H1 (cell line): Measurements from ENCODE around the gene UROD. TPM values are rescaled to one million over a fixed set of nuclear protein-coding genes. Genes with fewer than 3 reads are reported as not detected.

Experiments used
- CTCF ChIA-PET: fragments of 300-600 bp; sonication (Branson Sonifier 250); formaldehyde crosslinking; loops from one replicate; lab custom pipeline; 2021; ENCODE audit not compliant: partially characterized antibody; lab: Charles Lee
- POLR2A ChIA-PET: fragments of 300-600 bp; sonication (Branson Sonifier 250); formaldehyde crosslinking; loops from one replicate; lab custom pipeline; 2021; ENCODE audit warnings: inconsistent platforms; ENCODE audit not compliant: partially characterized antibody; lab: Charles Lee
- DNase-seq, 2 experiments: peaks; one replicate each; pipeline versions ENCODE4 v3.0.0 to v3.0.0-alpha.2; 2010 to 2022; ENCODE audit warnings: low spot score in 2 of 2, low read depth in 1 of 2, mixed read lengths in 1 of 2
- FAIRE-seq: peaks from 2 replicates; lab custom pipeline; 2011; peaks lifted over from hg19 to GRCh38; lab: Jason Lieb, UNC
- H2AFZ ChIP-seq: 2 replicates; pipeline ENCODE4 v1.8.1; 2012; ENCODE audit warnings: low read length, inconsistent platforms
- H2AK5ac ChIP-seq: 2 replicates; pipeline ENCODE4 v1.6.1; 2013; ENCODE audit warnings: low read depth, low read length
- H2BK120ac ChIP-seq: replicated peaks from 2 replicates; pipeline ENCODE3; 2013; ENCODE audit warnings: low read depth, low read length, inconsistent platforms
- H2BK12ac ChIP-seq: 2 replicates; pipeline ENCODE4 v1.6.1; 2013; ENCODE audit warnings: low read depth, low read length
- H2BK15ac ChIP-seq: 2 replicates; pipeline ENCODE4 v1.6.1; 2013; ENCODE audit warnings: low read length
- H2BK20ac ChIP-seq: 2 replicates; pipeline ENCODE4 v1.6.1; 2013; ENCODE audit warnings: low read length
- H2BK5ac ChIP-seq: 2 replicates; pipeline ENCODE4 v1.6.1; 2013; ENCODE audit warnings: low read depth, low read length
- H3K14ac ChIP-seq: 2 replicates; pipeline ENCODE4 v1.6.1; 2013; ENCODE audit warnings: inconsistent platforms; ENCODE audit not compliant: insufficient read length
- H3K18ac ChIP-seq: 2 replicates; pipeline ENCODE4 v1.6.1; 2013; ENCODE audit warnings: low read length; ENCODE audit errors: extremely low read depth
- H3K23ac ChIP-seq: 2 replicates; pipeline ENCODE4 v1.6.1; 2013; ENCODE audit warnings: inconsistent platforms; ENCODE audit not compliant: insufficient read length
- H3K23me2 ChIP-seq: 2 replicates; pipeline ENCODE4 v1.6.1; 2013; ENCODE audit warnings: low read depth, low read length
- H3K27ac ChIP-seq: 2 replicates; pipeline ENCODE4 v1.6.1; 2011; ENCODE audit warnings: low read depth, low read length, inconsistent platforms
- H3K27me3 ChIP-seq, 4 experiments: replicated peaks in 1 of 4; 1 replicate in 1 of 4; 2 replicates in 3 of 4; pipeline versions ENCODE4 v1.6.1 to v1.8.1; 2011 to 2013; ENCODE audit warnings: low read length in 3 of 4, mild to moderate bottlenecking in 3 of 4, inconsistent platforms in 2 of 4, mixed read lengths in 2 of 4, moderate library complexity in 1 of 4; ENCODE audit not compliant: control insufficient read depth in 3 of 4, insufficient read depth in 3 of 4; ENCODE audit errors: extremely low read depth in 1 of 4
- H3K36me3 ChIP-seq, 4 experiments: 2 replicates each; pipeline versions ENCODE4 v1.6.1 to v1.8.1; 2011 to 2013; ENCODE audit warnings: mild to moderate bottlenecking in 4 of 4, low read length in 3 of 4, moderate library complexity in 2 of 4, control low read depth in 1 of 4, inconsistent platforms in 1 of 4; ENCODE audit not compliant: insufficient read depth in 4 of 4, control insufficient read depth in 2 of 4
- H3K4ac ChIP-seq: replicated peaks from 2 replicates; pipeline ENCODE3; 2013; ENCODE audit warnings: low read length, low read depth, mixed read lengths, inconsistent platforms; ENCODE audit not compliant: insufficient read length
- H3K4me1 ChIP-seq, 4 experiments: replicated peaks in 1 of 4; 1 replicate in 1 of 4; 2 replicates in 3 of 4; pipeline versions ENCODE4 v1.6.1 to v1.8.1; 2011 to 2013; ENCODE audit warnings: low read length in 3 of 4, inconsistent platforms in 2 of 4, mixed read lengths in 1 of 4; ENCODE audit not compliant: insufficient read depth in 4 of 4, control insufficient read depth in 3 of 4
- H3K4me2 ChIP-seq, 2 experiments: 2 replicates each; pipeline versions ENCODE4 v1.6.1 to v1.8.1; 2011 to 2013; ENCODE audit warnings: low read depth in 2 of 2, low read length in 2 of 2, control low read depth in 1 of 2, inconsistent platforms in 1 of 2, mild to moderate bottlenecking in 1 of 2; ENCODE audit not compliant: insufficient read depth in 1 of 2
- H3K4me3 ChIP-seq, 4 experiments: fragments of 200-600, 300-600 bp in 1 of 4; sonication (generic), shearing (Covaris generic), sonication (Bioruptor Twin) in 1 of 4; 2 replicates each; pipeline versions ENCODE4 v1.5.1 to v1.8.1; 2011 to 2016; ENCODE audit warnings: low read length in 4 of 4, low read depth in 3 of 4, control low read depth in 2 of 4, inconsistent platforms in 2 of 4, mild to moderate bottlenecking in 2 of 4, mixed read lengths in 1 of 4, moderate library complexity in 1 of 4; ENCODE audit not compliant: insufficient read depth in 2 of 4; ENCODE audit errors: extremely low read depth in 1 of 4
- H3K56ac ChIP-seq: replicated peaks from 2 replicates; pipeline ENCODE3; 2013; ENCODE audit warnings: low read depth, mild to moderate bottlenecking, mixed read lengths, low read length, inconsistent platforms; ENCODE audit not compliant: insufficient read length
- H3K79me1 ChIP-seq: 2 replicates; pipeline ENCODE4 v1.6.1; 2013; ENCODE audit warnings: low read depth, low read length, control low read depth
- H3K79me2 ChIP-seq, 2 experiments: 2 replicates each; pipeline versions ENCODE4 v1.6.1 to v1.8.1; 2012 to 2013; ENCODE audit warnings: low read length in 2 of 2, mild to moderate bottlenecking in 2 of 2, inconsistent platforms in 1 of 2; ENCODE audit not compliant: insufficient read depth in 2 of 2, control insufficient read depth in 1 of 2
- H3K9ac ChIP-seq, 4 experiments: replicated peaks in 1 of 4; 1 replicate in 1 of 4; 2 replicates in 3 of 4; pipeline versions ENCODE4 v1.6.1 to v1.8.1; 2011 to 2013; ENCODE audit warnings: low read depth in 3 of 4, low read length in 3 of 4, control low read depth in 2 of 4, mild to moderate bottlenecking in 2 of 4, moderate library complexity in 2 of 4, inconsistent platforms in 1 of 4; ENCODE audit errors: extremely low read depth in 1 of 4
- H3K9me3 ChIP-seq, 2 experiments: 2 replicates each; pipeline versions ENCODE4 v1.6.1 to v1.8.1; 2012 to 2013; ENCODE audit warnings: mild to moderate bottlenecking in 2 of 2, moderate library complexity in 2 of 2, control low read depth in 1 of 2, inconsistent platforms in 1 of 2, low read depth in 1 of 2, low read length in 1 of 2, mixed read lengths in 1 of 2; ENCODE audit not compliant: insufficient read depth in 2 of 2
- H4K20me1 ChIP-seq, 2 experiments: replicated peaks in 1 of 2; 2 replicates each; pipeline versions ENCODE3 to v1.8.1; 2011 to 2013; ENCODE audit warnings: inconsistent platforms in 2 of 2, low read length in 2 of 2, mild to moderate bottlenecking in 1 of 2; ENCODE audit not compliant: insufficient read depth in 2 of 2, control insufficient read depth in 1 of 2
- H4K5ac ChIP-seq: 2 replicates; pipeline ENCODE4 v1.6.1; 2013; ENCODE audit warnings: low read length, low read depth, mixed read lengths, inconsistent platforms; ENCODE audit not compliant: insufficient read length
- H4K8ac ChIP-seq: 2 replicates; pipeline ENCODE4 v1.8.0; 2013; ENCODE audit warnings: mild to moderate bottlenecking, moderate library complexity, low read length, inconsistent platforms; ENCODE audit not compliant: insufficient read depth; ENCODE audit errors: extremely low read depth
- H4K91ac ChIP-seq: replicated peaks from 2 replicates; pipeline ENCODE3; 2013; ENCODE audit warnings: low read length, mixed read lengths, inconsistent platforms; ENCODE audit not compliant: insufficient read length
- BCL11A ChIP-seq, 2 experiments: IDR thresholded peaks; one replicate each; pipeline ENCODE4 v1.6.1; 2011; ENCODE audit warnings: low read depth in 2 of 2, low read length in 2 of 2, mild to moderate bottlenecking in 2 of 2
- WGBS, 2 experiments: shearing (Covaris generic) in 1 of 2; methylation state at CpG; one replicate each; pipeline versions ENCODE4 v1.1.6 to v1.1.7; 2013 to 2015; ENCODE audit warnings: low lambda C conversion rate in 2 of 2, mixed read lengths in 2 of 2, inconsistent platforms in 1 of 2, low coverage in 1 of 2, missing lambda C conversion rate in 1 of 2; ENCODE audit not compliant: insufficient replicate concordance in 2 of 2, insufficient coverage in 1 of 2, insufficient read length in 1 of 2; ENCODE audit errors: extremely low coverage in 1 of 2, missing lambda C conversion rate in 1 of 2; 5-methylcytosine and 5-hydroxymethylcytosine counted together
- polyA plus RNA-seq, 7 experiments: library from polyadenylated mRNA; depleted of rRNA in 3 of 7; stranded (reverse) in 5 of 7; unstranded in 2 of 7; fragments of >200 nt in 5 of 7; fragments of 200-250 nt in 2 of 7; gene quantifications; 1 replicate in 5 of 7; 2 replicates in 1 of 7; 4 replicates in 1 of 7; pipeline versions ENCODE4 v1.2.1 to v1.2.3, GENCODE V29; 2011 to 2013; ENCODE audit warnings: missing spikeins in 2 of 7, mixed read lengths in 2 of 7
- total RNA-seq: library from RNA; stranded (reverse); fragmentation: NEBNext Ultra II Directional; extraction: Animal tissue kit (Norgen Biotek cat#: 25700); gene quantifications from 2 replicates; pipeline ENCODE4 v1.2.1, GENCODE V29; 2021

Gene UROD
- total and polyA plus RNA-seq, 2 of the 8 experiments (the other 6 are each of a cell fraction or from before 2014, with no cell fraction given) = 86.6 to 220 TPM

- H2AFZ ChIP-seq = no peak overlapping the region
- no peak overlapping the region for H4K91ac ChIP-seq
- 89% methylated on average over 7 of the region's 7 CpGs; no CpG with 5 or more reads in 1 of the 2 experiments for WGBS, 2 experiments
- H3K79me2 ChIP-seq = no peaks in the 10 kb centered on the region
- no peak overlapping the region for H2BK5ac ChIP-seq
- H3K4me1 ChIP-seq = no peaks in the 10 kb centered on the region
- no peaks in the 10 kb centered on the region for H3K36me3 ChIP-seq
- no peak overlapping the region for H3K4me2 ChIP-seq
- DNase-seq (no peak), FAIRE-seq (no peak)
- H3K27me3 ChIP-seq = no peaks in the 10 kb centered on the region
- H3K27ac ChIP-seq = no peak overlapping the region
- H3K14ac ChIP-seq = no peak overlapping the region
- H3K9me3 ChIP-seq = no peaks in the 10 kb centered on the region
- no peak overlapping the region for H4K5ac ChIP-seq
- no peak overlapping the region for H3K9ac ChIP-seq
- H3K56ac ChIP-seq = no peak overlapping the region
- H3K79me1 ChIP-seq = no peaks in the 10 kb centered on the region
- no peak overlapping the region for H2BK12ac ChIP-seq
- CTCF ChIA-PET = interaction anchor here (0.6 to 1.6 kb wide), 6 partner anchors 11 to 776 kb away, joined by 3 to 4 read pairs (median 3); partner anchors contain the start of gene HECTD3
- H2BK20ac ChIP-seq = no peak overlapping the region
- no peak overlapping the region for H2AK5ac ChIP-seq
- no peak overlapping the region for H3K23ac ChIP-seq
- H3K23me2 ChIP-seq = no peaks in the 10 kb centered on the region
- POLR2A ChIA-PET = interaction anchor here (1.1 to 2.2 kb wide), 4 partner anchors 9 to 176 kb away, joined by 4 to 7 read pairs (median 5); partner anchors contain the start of genes EIF2B3 and UROD
- H4K20me1 ChIP-seq = no peaks in the 10 kb centered on the region
- no peak overlapping the region for H3K18ac ChIP-seq
- H4K8ac ChIP-seq = no peak overlapping the region; the same call in 1 of the 2 replicates
- no peak overlapping the region for H3K4ac ChIP-seq
- no peak overlapping the region for H2BK15ac ChIP-seq
- H3K4me3 ChIP-seq = no peak overlapping the region
- no peak overlapping the region for H2BK120ac ChIP-seq
- no peak for TF ChIP-seq BCL11A (IDR thresholded peaks at IDR 0.05; ENCODE audit: low read depth in 2 of 2, low read length in 2 of 2)
Observed at GRCh38 chr1:44995467-44996238, 16.4 kb upstream of the UROD start.
